ENCODE data around the gene EAF1. TPM values are rescaled to one million over a fixed set of nuclear protein-coding genes. Genes with fewer than 3 reads are reported as not detected.

The EAF1 gene
- total RNA-seq (2013) = 19.9 TPM
- 10 to 100 TPM in 1 of 3 donors, 1 to 10 TPM in 2; 9.0 to 44.0 (median 9.1) TPM for polyA plus RNA-seq
- 30.1 and 35.6 TPM in 2 replicates for polyA minus RNA-seq
- 268 to 893 (median 580) reads per million in 11 experiments for total RNA-seq

DNA sequence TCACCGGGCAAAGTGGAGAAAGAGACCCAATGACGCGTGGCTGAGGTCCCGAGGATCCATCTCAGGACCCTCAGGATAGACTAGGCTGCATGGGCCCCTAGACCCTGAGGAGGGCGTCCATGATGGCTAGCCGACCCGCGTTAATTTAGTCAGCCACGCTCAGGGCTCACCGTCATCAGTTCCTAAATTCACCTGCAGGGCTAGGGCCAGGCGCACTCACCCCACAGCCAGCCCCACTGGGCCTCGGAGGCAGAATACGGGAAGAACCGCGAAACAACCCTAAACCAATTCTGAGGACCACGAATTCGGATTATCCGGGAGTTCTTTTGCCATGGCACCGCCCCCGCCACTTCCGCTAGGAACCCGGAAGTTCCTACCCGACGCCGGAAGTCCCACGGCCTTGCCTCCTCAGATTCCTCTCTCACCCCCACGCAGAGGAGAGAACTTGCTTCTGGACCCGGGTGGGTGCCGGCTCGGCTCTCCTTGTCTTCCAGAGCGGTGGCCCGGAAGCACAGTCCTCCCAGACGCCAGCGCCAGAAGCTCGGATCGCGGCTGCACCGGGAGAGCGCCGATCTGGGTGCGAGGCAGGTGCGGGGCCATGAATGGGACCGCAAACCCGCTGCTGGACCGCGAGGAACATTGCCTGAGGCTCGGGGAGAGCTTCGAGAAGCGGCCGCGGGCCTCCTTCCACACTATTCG is at the start of gene EAF1, which contains the start of gene METTL6:
Gene EAF1 (plus strand): TSS at position 417 of the 699 bp plus-strand sequence. CDS start 182 bp downstream, at position 599.
Gene METTL6 (minus strand): TSS at position 363 of the 699 bp plus-strand sequence. CDS start 1,033 bp downstream, outside the sequence.
- H3K27me3 ChIP-seq (ENCODE audit: control insufficient read depth in 2 of 2, insufficient read depth in 2 of 2, low read length in 2 of 2) = no peaks in the 10 kb centered on the region
- DNase-seq = peak; percentile 87 to 93 (median 89)
- H3K9me3 ChIP-seq (replicated peaks in 1 of 2; ENCODE audit: control insufficient read depth in 1 of 2, insufficient read depth in 1 of 2, low read length in 2 of 2) = no peaks in the 10 kb centered on the region
- peaks cover 64% of the 10 kb centered on the region for H3K79me2 ChIP-seq (ENCODE audit: insufficient read depth, low read length)
- peak within 1 kb of the TSS; percentile 73 to 97 (median 92) for H3K4me3 ChIP-seq (replicated peaks in 1 of 3; ENCODE audit: low read depth in 2 of 3, low read length in 3 of 3)
- no peaks in the 10 kb centered on the region for H3K9me3 Mint-ChIP-seq
- H3K36me3 ChIP-seq (replicated peaks in 1 of 2; ENCODE audit: control insufficient read depth in 1 of 2, insufficient read depth in 2 of 2, low read length in 2 of 2) = peaks cover 35 to 51% of the 10 kb centered on the region in 2 donors
- peak within 1 kb of the TSS; percentile 99 for H3K9ac ChIP-seq (ENCODE audit: insufficient read depth, low read length, poor library complexity, severe bottlenecking)
- H2AFZ ChIP-seq (ENCODE audit: insufficient read depth, low read depth, low read length, poor library complexity, severe bottlenecking) = peak within 1 kb of the TSS; percentile 90
- H3K27ac Mint-ChIP-seq = peak within 1 kb of the TSS; percentile 98 to 100 (median 99)
- H3K4me1 ChIP-seq (ENCODE audit: control insufficient read depth in 1 of 2, insufficient read depth in 2 of 2, low read length in 2 of 2) = peaks cover 21 to 32% of the 10 kb centered on the region in 2 donors
- TF ChIP-seq, protein P1, sequence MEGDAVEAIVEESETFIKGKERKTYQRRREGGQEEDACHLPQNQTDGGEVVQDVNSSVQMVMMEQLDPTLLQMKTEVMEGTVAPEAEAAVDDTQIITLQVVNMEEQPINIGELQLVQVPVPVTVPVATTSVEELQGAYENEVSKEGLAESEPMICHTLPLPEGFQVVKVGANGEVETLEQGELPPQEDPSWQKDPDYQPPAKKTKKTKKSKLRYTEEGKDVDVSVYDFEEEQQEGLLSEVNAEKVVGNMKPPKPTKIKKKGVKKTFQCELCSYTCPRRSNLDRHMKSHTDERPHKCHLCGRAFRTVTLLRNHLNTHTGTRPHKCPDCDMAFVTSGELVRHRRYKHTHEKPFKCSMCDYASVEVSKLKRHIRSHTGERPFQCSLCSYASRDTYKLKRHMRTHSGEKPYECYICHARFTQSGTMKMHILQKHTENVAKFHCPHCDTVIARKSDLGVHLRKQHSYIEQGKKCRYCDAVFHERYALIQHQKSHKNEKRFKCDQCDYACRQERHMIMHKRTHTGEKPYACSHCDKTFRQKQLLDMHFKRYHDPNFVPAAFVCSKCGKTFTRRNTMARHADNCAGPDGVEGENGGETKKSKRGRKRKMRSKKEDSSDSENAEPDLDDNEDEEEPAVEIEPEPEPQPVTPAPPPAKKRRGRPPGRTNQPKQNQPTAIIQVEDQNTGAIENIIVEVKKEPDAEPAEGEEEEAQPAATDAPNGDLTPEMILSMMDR (IDR thresholded peaks at IDR 0.05) = no peak
- intact Hi-C loops (cut with micrococcal nuclease) = loop anchor here in 1 of 2 donors (5.0 kb wide), 2 partner anchors 130 to 160 kb away; no protein-coding TSS in a partner anchor
- peak within 1 kb of the TSS; percentile 83 for H3K4me2 ChIP-seq (replicated peaks; ENCODE audit: extremely low read depth, low read length, poor library complexity, severe bottlenecking)
- no peaks in the 10 kb centered on the region for H3K27me3 Mint-ChIP-seq (ENCODE audit: low read depth in 3 of 3)
- peaks cover 29% of the 10 kb centered on the region for H4K20me1 ChIP-seq (ENCODE audit: insufficient read depth, low read length)
- peaks cover 46% of the 10 kb centered on the region for H3K4me1 Mint-ChIP-seq
- peak within 1 kb of the TSS; percentile 96 to 99 for H3K4me3 Mint-ChIP-seq
- peak within 1 kb of the TSS; percentile 94 to 99 for H3K27ac ChIP-seq (ENCODE audit: low read depth in 1 of 2, low read length in 2 of 2)
- peaks cover 42 to 54% of the 10 kb centered on the region in 2 donors for H3K36me3 Mint-ChIP-seq
- under 1% methylated on average over 52 of the region's 52 CpGs for WGBS (ENCODE audit: insufficient coverage)

DNA sequence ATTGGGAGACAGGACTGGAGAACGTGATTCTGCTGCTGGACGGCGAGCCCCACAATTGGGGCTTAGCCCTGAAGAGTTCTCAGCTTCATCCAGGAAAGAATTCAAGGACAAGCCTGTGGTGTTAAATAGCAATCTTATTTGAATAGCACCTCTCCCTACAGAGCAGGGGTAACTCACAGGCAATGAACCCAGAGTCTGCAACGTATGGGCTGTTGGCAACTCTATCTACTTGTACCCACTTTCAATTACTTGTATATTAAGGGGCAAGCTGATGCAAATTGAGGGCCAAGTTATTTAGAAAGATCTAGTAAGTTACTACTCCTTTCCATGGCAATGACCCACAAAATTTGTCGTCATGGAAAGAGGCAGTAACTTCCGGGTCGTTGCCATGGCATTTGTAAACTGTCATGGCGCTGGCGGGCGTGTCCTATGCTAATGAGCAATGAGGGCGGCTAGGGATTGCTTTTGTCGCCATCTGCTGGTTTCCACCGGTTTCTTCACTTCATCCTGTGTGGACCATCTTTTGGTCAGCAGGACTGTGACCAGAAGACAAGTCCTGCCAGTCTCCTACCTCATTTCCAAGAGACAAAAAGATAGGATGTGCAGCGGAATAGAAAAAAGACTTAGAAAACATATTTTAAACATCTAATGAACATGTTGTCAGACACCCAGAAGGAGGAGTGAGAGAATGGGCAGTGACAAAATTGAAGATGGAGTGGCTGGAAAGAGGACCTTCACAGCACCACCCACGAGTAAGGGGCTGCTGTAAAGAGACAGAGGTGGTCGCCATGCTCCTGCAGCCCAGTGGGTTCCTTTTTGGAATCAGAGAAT is 49.2 kb upstream of the EAF1 start:
- H3K27me3 ChIP-seq (ENCODE audit: control insufficient read depth in 2 of 2, insufficient read depth in 2 of 2, low read length in 2 of 2) = no peaks in the 10 kb centered on the region
- peak overlapping the region; percentile 85 to 95 (median 90) for H3K27ac Mint-ChIP-seq
- no peaks in the 10 kb centered on the region for H3K79me2 ChIP-seq (ENCODE audit: insufficient read depth, low read length)
- H3K27me3 Mint-ChIP-seq (ENCODE audit: low read depth in 3 of 3) = peaks cover 0 to 1% (median 0%) of the 10 kb centered on the region in 3 donors
- no peaks in the 10 kb centered on the region for H3K36me3 ChIP-seq (replicated peaks in 1 of 2; ENCODE audit: control insufficient read depth in 1 of 2, insufficient read depth in 2 of 2, low read length in 2 of 2)
- H3K9me3 Mint-ChIP-seq = peaks cover 0 to 3% (median 0%) of the 10 kb centered on the region in 7 donors
- H3K36me3 Mint-ChIP-seq = no peaks in the 10 kb centered on the region
- 24% methylated on average over 12 of the region's 16 CpGs for WGBS (ENCODE audit: insufficient coverage)
- H3K9me3 ChIP-seq (replicated peaks in 1 of 2; ENCODE audit: control insufficient read depth in 1 of 2, insufficient read depth in 1 of 2, low read length in 2 of 2) = no peaks in the 10 kb centered on the region
- TF ChIP-seq, protein P1 (IDR thresholded peaks at IDR 0.05) = peak; percentile 85
- DNase-seq = peak; percentile 96 to 98 (median 97)
- H3K9ac ChIP-seq (ENCODE audit: insufficient read depth, low read length, poor library complexity, severe bottlenecking) = no peak overlapping the region
- H3K27ac ChIP-seq (ENCODE audit: low read depth in 1 of 2, low read length in 2 of 2) = peak overlapping the region; percentile 39 to 88
- H3K4me1 ChIP-seq (ENCODE audit: control insufficient read depth in 1 of 2, insufficient read depth in 2 of 2, low read length in 2 of 2) = peaks cover 4 to 9% of the 10 kb centered on the region in 2 donors
- H3K4me3 ChIP-seq (replicated peaks in 1 of 3; ENCODE audit: low read depth in 2 of 3, low read length in 3 of 3) = no peak overlapping the region
- no peaks in the 10 kb centered on the region for H4K20me1 ChIP-seq (ENCODE audit: insufficient read depth, low read length)
- no peak overlapping the region for H3K4me3 Mint-ChIP-seq
- H3K4me1 Mint-ChIP-seq = peaks cover 12% of the 10 kb centered on the region
- no peak overlapping the region for H2AFZ ChIP-seq (ENCODE audit: insufficient read depth, low read depth, low read length, poor library complexity, severe bottlenecking)
- peak overlapping the region; percentile 1 for H3K4me2 ChIP-seq (replicated peaks; ENCODE audit: extremely low read depth, low read length, poor library complexity, severe bottlenecking)
- intact Hi-C loops (cut with micrococcal nuclease) = loop anchor here (1.0 to 5.0 kb wide), 3 partner anchors 46 to 111 kb away; partner anchors contain the start of gene SH3BP5 (in 2 of the 2)

Measured in CD14-positive monocyte (primary cell).